Adrenal gland (tissue), 12 donors: Measurements from ENCODE around the gene CD2. TPM values are rescaled to one million over a fixed set of nuclear protein-coding genes. Genes with fewer than 3 reads are reported as not detected.
A peak's percentile ranks its signal among the peaks of the same experiment; 100 is the strongest.

Experiments
- DNase-seq, 7 donors: peaks; one replicate each; pipeline ENCODE4 v3.0.0-alpha.2; 2019 to 2020
- H3K27ac ChIP-seq, 5 donors: fragments of 200-600 bp; sonication (generic) in 4 of 5; 1 replicate in 3 of 5; 2 replicates in 2 of 5; pipeline versions ENCODE4 v1.5.1 to v1.8.0; 2016 to 2020; ENCODE audit warnings: mild to moderate bottlenecking in 1 of 5
- H3K27me3 ChIP-seq: fragments of 200-600 bp; 2 replicates; pipeline ENCODE4 v1.8.0; 2021
- H3K36me3 ChIP-seq, 2 donors: fragments of 200-600 bp; replicated peaks in 1 of 2; 1 replicate in 1 of 2; 2 replicates in 1 of 2; pipeline versions ENCODE4 v1.5.1 to v1.8.0; 2018 to 2022
- H3K4me1 ChIP-seq, 2 donors: fragments of 200-600 bp; replicated peaks in 1 of 2; 1 replicate in 1 of 2; 2 replicates in 1 of 2; pipeline versions ENCODE4 v1.5.1 to v1.8.0; 2018 to 2021
- H3K4me3 ChIP-seq, 4 donors: fragments of 200-600 bp; sonication (generic) in 3 of 4; one replicate each; pipeline ENCODE4 v1.5.1; 2016 to 2018
- H3K9me3 ChIP-seq, 3 donors: fragments of 200-600 bp; sonication (generic) in 1 of 3; replicated peaks in 1 of 3; 1 replicate in 2 of 3; 2 replicates in 1 of 3; pipeline versions ENCODE4 v1.5.1 to v1.8.0; 2016 to 2021
- POLR2A ChIP-seq, 2 donors: fragments of 450-650 bp; IDR thresholded peaks; one replicate each; pipeline ENCODE4 v1.6.1; 2017; ENCODE audit warnings: antibody characterized with exemption in 2 of 2, mild to moderate bottlenecking in 2 of 2, moderate library complexity in 1 of 2
- WGBS, 4 donors: extraction: QIAGEN DNeasy Blood & Tissue Kit in 2 of 4; methylation state at CpG; one replicate each; pipeline versions ENCODE4 v1.1.5 to v1.1.7; 2013 to 2017; 5-methylcytosine and 5-hydroxymethylcytosine counted together
- intact Hi-C, 2 donors: fragments of 100-400 bp; cut with DNase I; formaldehyde crosslinking; loops; one replicate each; pipeline versions ENCODE4 v1.14.1 to v1.15.0; 2022 to 2023
- polyA plus RNA-seq, 3 donors: library from polyadenylated mRNA; stranded (reverse); fragments of 200-250 nt in 2 of 3; fragments of 350-450 nt in 1 of 3; fragmentation: Illumina TruSeq in 1 of 3; extraction: RNeasy Lipid Tissue Mini Kit (QIAGEN cat#74804) in 1 of 3; gene quantifications; one replicate each; pipeline ENCODE4 v1.2.3, GENCODE V29; 2013 to 2014
- total RNA-seq, 9 donors: library from RNA; depleted of rRNA in 4 of 9; stranded (reverse); fragments of >200 nt in 4 of 9; fragments of 120-200 nt in 1 of 9; fragmentation: NEBNext Ultra II Directional in 1 of 9; extraction: Animal tissue kit (Norgen Biotek cat#: 25700) in 1 of 9; gene quantifications; one replicate each; pipeline versions ENCODE4 v1.1.0 to v1.2.4, GENCODE V29; 2013 to 2023
- TF ChIP-seq, protein P1 (sequence below), 6 experiments: fragments of 450-650 bp in 4 of 6; fragments of 200-600 bp in 2 of 6; sonication (generic) in 1 of 6; IDR thresholded peaks; 1 replicate in 5 of 6; 2 replicates in 1 of 6; pipeline versions ENCODE4 v1.5.1 to v1.8.0; 2016 to 2021; ENCODE audit warnings: antibody characterized with exemption in 6 of 6, mild to moderate bottlenecking in 2 of 6, moderate library complexity in 1 of 6
- donor health status: healthy with polysubstance abuse.
- donor health status: Bipolar disorder and iron deficiency.
- donor health status: DM: yes; HTN: yes; CAD: no.
- donor health status: DM: no; HTN: no; CAD: no.
- donor health status: DM: no; HTN: no; CAD: no.
- donor health status: DM: yes; HTN: yes; CAD: no.

Gene CD2
- total and polyA plus RNA-seq, 12 donors, result 0.18 to 6.7 (median 1.3) TPM

DNA sequence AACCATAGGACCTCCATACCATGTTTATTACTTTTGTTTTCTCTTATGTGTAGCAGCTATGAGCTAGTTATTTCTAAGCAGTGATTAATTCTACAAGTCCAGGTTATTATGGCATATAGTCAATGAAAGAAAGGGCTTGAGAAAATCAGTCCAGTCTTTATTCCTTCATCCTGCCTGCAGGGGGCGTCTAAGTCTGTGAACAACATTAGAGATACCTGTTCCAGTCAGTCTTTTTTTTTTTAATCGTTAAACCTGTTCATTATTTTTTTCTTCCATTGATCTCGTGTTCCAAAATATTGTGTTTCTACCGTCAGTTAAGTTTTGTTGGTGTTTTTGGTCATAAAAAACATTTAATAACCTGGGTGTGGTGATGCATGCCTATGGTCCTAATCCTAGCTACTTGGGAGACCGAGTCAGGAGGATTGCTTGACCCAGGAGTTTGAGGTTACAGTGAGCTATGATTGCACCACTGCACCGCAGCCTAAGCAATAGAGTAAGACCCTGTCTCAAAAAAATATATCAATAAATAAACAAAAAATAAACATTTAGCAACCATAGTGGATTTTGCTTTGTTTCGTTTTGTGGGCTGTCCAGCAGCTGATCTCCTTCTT, 29.4 kb upstream of the CD2 start:
- DNase-seq, result peak; percentile 42 to 78 (median 55)
- no peak overlapping the region for H3K27ac ChIP-seq
- H3K4me3 ChIP-seq, result no peak overlapping the region
- TF ChIP-seq, protein P1, sequence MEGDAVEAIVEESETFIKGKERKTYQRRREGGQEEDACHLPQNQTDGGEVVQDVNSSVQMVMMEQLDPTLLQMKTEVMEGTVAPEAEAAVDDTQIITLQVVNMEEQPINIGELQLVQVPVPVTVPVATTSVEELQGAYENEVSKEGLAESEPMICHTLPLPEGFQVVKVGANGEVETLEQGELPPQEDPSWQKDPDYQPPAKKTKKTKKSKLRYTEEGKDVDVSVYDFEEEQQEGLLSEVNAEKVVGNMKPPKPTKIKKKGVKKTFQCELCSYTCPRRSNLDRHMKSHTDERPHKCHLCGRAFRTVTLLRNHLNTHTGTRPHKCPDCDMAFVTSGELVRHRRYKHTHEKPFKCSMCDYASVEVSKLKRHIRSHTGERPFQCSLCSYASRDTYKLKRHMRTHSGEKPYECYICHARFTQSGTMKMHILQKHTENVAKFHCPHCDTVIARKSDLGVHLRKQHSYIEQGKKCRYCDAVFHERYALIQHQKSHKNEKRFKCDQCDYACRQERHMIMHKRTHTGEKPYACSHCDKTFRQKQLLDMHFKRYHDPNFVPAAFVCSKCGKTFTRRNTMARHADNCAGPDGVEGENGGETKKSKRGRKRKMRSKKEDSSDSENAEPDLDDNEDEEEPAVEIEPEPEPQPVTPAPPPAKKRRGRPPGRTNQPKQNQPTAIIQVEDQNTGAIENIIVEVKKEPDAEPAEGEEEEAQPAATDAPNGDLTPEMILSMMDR (IDR thresholded peaks at IDR 0.05), result peak; percentile 35 to 78 (median 64)
- TF ChIP-seq POLR2A (IDR thresholded peaks at IDR 0.05), result no peak
- H3K9me3 ChIP-seq, result no peaks in the 10 kb centered on the region
- no peaks in the 10 kb centered on the region for H3K27me3 ChIP-seq
- intact Hi-C loops, result no loop called here
- WGBS, 4 donors, result 44 to 51% (median 50%) methylated on average over 7 of the region's 7 CpGs
- no peaks in the 10 kb centered on the region for H3K36me3 ChIP-seq
- no peaks in the 10 kb centered on the region for H3K4me1 ChIP-seq

DNA sequence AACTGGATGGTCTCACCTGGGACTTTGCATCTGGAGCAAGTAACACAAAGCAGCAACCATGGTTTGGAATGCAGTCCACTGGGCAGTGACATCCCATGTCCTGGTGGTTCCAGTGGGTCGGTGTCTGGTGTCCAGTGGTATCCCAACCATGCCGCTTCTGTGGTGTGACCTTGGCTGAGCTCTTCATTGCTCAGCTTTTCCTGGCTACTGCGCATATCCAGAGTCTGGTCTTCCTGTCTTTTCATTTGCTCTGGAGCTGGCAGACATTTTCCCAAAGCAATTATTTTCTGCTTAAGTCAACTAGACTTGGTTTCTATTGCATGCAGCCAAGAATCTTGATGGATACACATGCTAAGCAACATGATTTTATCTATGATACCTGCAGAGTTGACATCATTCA, 28.4 kb upstream of the CD2 start:
- WGBS, 4 donors, result 26 to 56% (median 42%) methylated on average over 2 to 3 of the region's 3 CpGs
- no peak overlapping the region for H3K27ac ChIP-seq
- intact Hi-C loops, result no loop called here
- H3K9me3 ChIP-seq, result no peaks in the 10 kb centered on the region
- H3K4me1 ChIP-seq, result no peaks in the 10 kb centered on the region
- DNase-seq, result peak in 3 of 7 donors; percentile 47 to 55 (median 54)
- no peak overlapping the region for H3K4me3 ChIP-seq
- H3K36me3 ChIP-seq, result no peaks in the 10 kb centered on the region
- no peaks in the 10 kb centered on the region for H3K27me3 ChIP-seq
- TF ChIP-seq, protein P1 (IDR thresholded peaks at IDR 0.05), result no peak
- no peak for TF ChIP-seq POLR2A (IDR thresholded peaks at IDR 0.05)

DNA sequence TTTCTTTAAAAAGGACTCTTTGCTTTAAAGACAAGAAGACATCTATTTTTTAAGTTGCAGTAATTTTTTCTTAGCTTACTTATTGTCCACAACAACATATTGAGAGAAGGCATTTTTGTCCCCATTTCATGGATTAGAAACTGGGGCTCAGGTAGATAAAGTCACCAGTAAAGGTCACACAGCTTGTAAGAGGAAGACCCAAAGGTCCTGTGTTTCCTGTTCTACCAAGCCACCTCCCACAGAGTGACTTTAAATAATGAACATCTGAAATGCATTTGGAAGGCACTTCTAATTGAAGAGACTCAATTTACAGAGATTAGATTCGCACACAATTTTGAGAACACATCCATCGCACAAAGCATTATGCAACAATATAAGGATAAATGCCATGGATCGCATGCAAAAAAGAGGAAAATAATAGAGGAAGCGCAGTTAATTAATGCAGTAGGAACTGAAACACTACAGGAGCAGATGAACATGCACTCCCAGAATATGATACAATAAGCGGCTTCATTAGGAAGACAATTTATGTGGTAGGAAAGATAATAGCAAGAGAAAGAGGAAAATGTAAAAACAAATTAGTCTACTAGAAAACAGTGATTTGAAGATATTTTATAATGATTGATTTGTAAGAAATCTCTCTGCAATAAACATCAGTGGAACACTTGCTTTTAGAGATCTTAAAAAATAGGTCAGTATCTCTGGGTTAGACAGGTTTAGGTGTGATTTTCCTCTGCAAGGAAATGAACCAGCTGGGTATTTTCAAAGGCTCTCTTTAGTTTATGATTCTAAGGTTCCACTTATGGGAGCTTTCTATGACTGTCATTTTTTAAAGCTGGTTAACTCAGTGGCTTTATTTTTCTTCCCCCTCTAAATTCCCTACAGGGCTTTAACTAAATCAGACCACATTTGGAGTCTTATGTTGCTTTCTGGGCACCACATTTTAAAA, 27.1 kb upstream of the CD2 start:
- Histone ChIP-seq H3K27ac (no peak overlapping the region), H3K4me1 (no peaks in the 10 kb centered on the region), H3K9me3 (no peaks in the 10 kb centered on the region), H3K27me3 (no peaks in the 10 kb centered on the region), H3K36me3 (no peaks in the 10 kb centered on the region), H3K4me3 (no peak overlapping the region)
- WGBS, 4 donors, result 75 to 83% (median 78%) methylated on average over 5 of the region's 5 CpGs
- TF ChIP-seq, protein P1 (IDR thresholded peaks at IDR 0.05), result no peak
- TF ChIP-seq POLR2A (IDR thresholded peaks at IDR 0.05), result no peak
- DNase-seq, result no peak
- intact Hi-C loops, result no loop called here

DNA sequence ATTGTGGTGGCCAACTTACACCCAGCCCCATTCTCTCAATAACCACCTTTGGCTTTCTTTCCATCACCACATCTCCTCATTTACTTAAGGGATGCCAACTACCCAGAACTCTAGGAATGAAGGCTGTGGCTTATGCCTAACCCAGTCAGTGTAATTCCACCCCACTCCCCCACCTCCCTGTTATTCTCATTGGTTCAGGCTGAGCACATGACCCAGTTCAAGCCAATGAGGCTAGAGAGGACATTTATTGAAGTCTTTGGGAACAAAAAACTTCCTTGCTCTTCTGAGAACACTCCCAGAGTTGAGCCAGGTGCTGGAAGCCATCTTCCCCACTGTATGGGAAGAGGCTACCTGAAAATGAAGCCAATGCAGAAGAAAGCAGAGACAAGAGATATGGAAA, 22.8 kb upstream of the CD2 start:
- intact Hi-C loops, result loop anchor here in 1 of 2 donors (10.0 kb wide), 1 partner anchor 323 kb away; no protein-coding TSS in a partner anchor
- H3K27me3 ChIP-seq, result no peaks in the 10 kb centered on the region

More for the DNA sequence above, 22.8 kb upstream of the CD2 start:
- no peak for TF ChIP-seq POLR2A (IDR thresholded peaks at IDR 0.05)
- TF ChIP-seq, protein P1 (IDR thresholded peaks at IDR 0.05), result no peak
- no peak for DNase-seq
- Histone ChIP-seq H3K4me1 (no peaks in the 10 kb centered on the region), H3K4me3 (no peak overlapping the region), H3K27ac (no peak overlapping the region), H3K36me3 (no peaks in the 10 kb centered on the region), H3K9me3 (no peaks in the 10 kb centered on the region)
